NCI-H2227 treated with DMSO at 0.1 percent for 48 hours (cell line): ENCODE measurements around the gene SCARF2.
"Not testable (repeated sequence)": the region's sequence is repeated elsewhere in the genome, so short reads cannot be mapped to it uniquely, and the experiment has no call there.

ENCODE experiments used
- DNase-seq: peaks from one replicate; lab custom pipeline; 2025; lab: John Stamatoyannopoulos, UW

SCARF2 gene

DNA sequence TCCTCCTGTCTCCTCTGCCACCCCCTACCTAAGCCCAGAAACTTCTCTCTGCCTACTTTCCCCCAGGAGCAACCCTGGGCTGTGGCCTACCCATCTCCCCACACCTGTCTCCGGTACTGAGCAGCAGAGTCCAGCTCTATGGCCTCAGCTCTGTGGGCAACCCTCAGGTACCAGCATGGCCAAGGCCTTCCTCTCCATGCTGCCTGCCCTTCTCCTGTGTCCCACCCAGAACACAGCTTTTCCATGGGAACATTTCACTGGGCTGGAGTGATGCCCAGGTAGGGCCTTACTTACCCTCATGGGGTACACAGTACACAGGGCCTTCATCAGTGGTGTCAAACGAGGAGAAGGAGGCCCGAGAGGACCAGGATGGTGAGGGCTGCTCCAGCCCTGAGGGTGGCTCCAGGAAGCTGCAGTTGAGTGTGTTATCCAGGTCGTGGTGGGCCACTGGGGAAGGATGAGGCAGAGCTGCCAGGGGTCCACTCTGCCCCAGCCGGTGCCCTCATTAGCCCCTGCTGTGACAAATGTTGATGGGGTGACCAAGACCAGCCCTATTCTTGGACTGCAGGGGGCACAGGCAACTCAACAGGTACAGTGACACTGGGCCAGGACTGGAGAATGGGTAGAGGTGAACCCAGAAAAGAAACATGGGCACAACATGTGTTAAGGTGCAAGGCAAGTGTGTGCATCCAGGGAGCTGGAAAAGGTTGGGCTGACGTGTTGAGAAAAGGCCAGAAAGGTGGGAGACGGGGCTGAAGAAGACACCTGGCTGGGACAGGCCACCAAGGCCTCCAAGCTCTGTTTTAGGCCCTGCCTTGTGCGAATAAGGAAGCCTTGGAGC lies 10.3 kb downstream of the SCARF2 start:
- no peak for DNase-seq

DNA sequence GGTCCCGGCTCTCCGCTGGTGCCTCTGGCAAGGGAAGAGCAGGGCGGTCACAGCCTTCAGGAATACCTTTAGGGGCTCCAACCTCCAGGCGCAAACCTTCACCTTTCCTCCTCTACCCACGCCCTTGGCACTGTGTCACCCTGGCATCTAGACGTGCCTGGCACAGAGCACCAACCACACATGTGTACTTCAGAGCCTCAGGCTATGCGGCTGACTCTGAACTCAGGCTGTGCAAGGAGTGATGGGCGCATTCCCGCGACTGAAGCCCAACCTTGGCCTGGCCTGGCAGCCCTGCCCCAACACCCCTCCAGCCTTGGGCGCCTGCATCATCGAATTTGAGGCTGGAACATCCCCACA lies 11.4 kb downstream of the SCARF2 start:
- DNase-seq: no peak

DNA sequence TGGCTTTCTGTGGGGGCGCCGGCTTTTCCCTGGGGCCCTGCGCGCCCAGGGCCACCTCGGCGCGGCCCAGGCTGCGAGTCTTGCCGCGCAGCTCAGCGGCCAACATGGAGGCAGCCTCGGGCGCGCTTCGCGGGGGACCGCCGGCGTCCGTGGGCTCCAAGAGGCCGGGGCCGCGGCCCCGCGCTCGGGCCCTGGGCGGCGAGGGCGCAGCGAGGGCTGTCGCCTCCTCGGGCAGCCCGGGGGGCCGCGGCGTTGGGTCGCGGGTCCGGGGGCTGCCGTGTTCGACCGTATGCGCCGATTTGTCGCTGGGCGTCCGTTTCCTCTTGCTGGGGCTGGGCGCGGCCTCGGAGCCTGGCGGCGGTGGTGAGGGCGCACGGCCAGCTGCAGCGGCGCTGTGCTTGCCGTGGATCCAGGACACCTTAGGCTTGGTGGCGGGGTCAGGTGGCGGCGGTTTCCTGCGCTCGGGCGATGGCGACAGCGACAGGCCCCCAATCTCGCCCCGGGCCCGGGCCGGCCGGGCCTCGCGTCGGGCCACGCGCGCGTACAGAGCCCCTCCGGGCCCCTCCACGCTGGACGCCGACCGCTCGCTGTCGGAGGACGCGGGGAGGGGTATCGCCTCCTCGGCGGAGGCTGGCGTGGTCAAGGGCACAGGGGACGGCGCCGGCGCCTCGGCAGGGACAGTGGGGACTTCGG lies 11.9 kb downstream of the SCARF2 start:
- no peak for DNase-seq

DNA sequence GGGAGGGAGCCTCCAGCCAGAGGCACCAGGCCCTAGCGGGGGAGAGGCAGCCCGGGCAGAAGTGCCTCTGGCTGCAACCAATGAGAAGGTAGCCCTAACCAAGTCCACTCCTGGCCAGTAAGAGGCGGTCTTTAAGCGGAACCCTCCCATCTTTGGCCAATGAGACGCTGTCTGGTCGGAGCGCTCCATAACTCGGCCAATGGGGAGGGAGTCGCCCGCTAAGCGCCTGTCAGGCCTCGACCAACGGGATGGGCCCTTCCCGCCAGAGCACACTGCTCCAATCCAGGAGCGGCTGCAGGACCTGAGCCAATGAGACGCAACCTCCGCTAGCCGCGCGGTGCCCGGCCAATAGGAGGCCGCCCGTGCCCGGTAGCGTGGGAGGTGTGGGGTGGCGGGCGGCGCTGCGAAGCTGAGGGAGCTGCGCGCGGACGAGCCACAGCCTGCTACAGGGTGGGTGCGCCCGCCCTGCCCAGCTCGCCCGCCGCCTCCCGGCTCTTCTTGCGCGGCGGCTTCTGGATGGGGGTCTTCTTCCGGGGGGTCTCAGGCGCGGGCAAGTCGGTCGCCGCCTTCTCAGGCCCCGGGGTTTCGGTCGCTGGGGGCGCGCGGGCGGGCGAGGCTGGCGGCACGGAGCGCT lies 12.6 kb downstream of the SCARF2 start:
- DNase-seq: no peak

DNA sequence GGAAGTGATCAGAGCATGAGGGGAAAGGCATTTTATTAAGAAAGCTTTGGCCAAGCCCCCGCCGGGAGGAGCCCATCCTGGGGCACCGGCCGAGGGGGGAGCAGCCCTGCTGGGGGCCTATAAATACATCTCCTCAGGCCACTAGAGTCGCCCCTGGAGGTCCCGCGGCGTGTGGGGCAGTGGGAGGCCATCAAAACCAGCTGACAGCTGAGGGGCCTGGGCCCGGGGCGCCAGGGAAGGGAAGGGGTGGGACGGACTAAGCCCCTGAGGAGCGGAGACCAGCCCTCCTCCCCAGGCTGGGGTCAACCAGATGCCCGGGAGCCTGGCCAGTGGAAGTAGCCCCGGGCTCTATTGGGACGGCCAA lies 13.1 kb downstream of the SCARF2 start:
- DNase-seq: no peak

DNA sequence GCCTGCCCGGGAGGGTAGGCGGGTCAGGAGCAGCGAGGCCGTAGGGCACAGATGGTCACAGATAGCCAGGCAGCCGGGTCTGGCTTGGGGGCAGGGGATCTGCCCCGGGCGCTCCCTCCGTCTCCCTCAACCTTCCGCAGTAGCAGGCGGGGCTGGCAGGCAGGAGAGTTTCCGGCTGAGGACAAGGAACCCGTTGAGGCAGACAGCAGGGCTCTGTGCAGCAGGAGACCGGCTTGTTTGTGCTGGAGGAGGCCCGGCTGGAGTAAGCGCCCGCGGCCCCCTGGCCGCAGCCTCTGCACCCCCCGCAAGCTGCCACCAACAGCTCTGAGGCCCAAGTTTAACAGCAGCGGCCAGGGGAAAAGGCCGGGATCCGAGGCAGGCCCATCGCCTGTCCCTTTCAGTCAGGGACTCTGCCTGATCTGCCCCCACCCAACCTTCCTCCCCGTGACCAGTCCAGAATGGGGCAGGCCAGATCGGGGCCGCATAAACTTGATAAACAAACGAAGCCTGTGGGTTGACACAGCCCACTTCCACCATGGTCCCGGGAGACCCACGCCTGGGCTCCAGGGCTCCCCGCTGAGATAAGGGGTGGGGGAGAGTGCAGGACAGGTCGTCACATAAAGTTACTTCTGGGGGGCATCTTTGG lies 13.6 kb downstream of the SCARF2 start:
- DNase-seq: no peak

DNA sequence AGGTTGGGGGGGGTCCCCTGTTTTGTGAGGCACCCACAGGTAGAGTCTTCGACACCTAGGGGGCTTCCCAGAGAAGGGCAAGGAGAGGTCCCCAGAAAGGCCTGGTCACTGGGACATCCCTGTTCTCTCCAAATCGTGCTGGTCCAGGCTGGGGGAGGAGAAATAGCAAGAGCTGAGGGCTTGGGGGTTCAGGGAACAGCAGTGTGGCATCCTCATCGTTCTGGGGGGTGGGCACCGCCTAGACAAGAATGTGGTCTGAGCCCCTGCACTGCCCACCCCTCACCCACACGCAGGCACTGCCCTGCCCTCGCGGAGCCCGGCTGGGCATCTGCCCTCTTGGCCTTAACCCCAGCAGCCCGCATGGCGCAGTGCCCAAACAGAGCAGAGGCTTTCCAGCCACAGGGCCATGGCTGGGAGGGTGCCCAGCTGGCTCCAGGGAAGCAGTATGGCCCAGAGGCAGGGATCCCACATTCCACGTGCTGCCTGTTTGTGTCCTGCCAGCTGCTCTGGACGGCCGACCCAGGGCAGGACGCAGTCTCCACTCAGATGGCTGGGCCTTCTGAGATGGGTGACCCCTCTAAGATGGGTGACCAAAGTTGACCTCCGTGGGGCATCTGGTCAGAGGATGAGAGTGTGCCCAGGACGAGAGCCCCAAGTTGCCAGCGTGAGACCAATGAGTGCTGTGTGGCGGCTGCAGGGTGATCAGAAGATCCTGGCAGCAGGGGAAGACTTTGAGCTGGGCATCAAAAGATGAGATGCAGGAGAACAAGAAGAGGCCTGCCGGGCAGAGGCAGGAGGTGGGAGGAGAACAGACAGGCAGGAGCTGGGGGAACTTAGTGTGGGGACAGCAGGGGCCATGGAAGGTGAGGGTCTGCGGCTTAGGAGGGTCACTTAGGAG lies 14.4 kb downstream of the SCARF2 start:
- DNase-seq: no peak

DNA sequence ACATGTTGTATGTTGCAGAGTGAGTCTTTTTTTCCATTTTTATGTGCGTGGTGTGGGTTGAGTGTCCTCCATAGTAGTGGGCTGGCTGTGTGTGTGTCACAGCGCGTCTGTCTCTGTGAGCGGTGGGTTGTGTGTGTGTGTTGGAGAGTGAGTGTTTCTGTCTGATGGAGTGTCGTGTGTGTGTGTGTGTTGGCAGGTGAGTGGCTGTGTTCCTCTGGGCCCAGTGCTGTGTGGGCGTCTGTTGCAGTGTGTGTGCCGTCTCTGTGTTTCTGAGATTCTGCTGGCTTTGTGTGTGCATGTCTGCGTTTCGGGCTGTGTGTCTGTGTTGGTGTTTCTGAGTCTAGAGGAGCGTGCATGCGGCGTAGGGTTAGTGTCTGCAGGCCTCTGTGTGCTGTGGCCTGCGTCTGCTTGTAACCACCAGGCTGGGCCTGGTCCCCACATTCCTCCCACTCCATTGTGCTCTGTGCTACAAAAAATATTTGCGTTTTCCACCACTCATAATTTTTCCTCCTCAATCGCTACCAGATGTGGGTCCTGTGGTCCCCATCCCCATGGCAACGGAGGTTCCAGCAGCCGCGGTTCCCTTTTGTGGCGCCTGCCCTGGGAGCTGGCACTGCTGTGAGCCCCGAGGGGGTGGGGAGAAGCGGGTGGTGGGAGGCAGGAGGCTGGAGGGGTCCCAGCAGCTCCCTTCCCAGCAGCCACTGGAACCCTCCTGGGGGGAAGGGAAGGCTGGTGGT lies 15.2 kb downstream of the SCARF2 start:
- no peak for DNase-seq

DNA sequence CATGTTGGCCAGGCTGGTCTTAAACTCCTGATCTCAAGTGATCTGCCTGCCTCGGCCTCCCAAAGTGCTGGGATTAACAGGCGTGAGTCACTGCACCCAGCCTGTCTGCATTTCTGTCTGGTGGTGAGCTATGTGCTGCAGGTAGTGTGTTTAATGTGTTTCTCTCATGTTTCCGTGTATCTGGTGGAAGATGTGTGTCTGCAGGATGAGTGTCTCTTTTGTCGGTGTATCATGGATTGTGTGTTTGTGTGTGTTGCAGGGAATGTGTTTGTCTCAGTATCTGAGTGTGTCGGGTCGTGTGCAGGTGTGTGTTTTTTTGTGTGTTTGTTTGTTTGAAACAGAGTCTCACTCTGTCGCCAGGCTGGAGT lies 16.1 kb downstream of the SCARF2 start:
- DNase-seq: no peak

DNA sequence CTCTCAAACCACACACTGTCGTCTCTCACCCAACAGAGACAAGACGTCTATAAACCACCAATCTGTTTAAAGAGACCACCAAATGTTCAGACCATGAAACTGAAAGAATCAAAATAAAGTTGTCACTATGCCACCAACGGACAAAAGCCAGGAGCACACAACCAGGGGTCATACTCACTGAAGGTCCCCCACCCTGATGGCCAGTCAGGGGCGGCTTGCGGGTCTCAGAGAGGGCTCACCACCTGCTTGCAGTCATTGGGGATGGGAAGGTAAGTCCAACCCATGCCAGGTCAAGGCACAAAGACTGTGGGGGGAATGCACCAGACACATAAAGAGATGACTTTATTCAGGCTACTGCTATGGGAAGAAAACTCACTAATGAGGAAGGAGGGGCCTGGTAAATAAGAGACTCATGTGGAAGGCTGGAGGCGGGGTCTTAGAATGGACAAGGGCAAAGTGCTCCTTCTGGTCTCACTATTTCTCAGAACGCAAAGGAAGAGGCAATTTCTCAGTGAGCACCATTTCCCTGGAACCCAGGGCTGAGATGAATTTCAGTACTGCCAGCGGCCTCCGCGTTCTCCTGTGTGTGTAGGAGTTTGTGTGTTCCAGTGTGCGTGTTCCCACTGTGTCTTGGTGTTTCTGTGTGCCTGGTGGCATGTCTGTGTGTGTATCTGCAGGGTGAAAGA lies 17.3 kb downstream of the SCARF2 start:
- DNase-seq: no peak

DNA sequence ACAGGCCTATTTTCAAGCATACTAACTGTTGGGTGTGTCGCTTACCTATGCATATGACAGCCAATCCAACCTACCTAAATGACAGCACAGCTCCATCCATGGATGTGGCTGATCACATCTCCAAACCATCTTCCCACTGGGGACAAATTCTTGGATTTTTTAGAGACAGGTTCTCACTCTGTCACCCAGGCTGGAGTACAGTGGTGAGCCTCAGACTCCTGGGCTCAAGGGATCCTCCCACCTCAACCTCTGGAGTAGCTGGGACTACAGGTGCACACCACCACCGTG lies 18.0 kb downstream of the SCARF2 start:
- DNase-seq: no peak

DNA sequence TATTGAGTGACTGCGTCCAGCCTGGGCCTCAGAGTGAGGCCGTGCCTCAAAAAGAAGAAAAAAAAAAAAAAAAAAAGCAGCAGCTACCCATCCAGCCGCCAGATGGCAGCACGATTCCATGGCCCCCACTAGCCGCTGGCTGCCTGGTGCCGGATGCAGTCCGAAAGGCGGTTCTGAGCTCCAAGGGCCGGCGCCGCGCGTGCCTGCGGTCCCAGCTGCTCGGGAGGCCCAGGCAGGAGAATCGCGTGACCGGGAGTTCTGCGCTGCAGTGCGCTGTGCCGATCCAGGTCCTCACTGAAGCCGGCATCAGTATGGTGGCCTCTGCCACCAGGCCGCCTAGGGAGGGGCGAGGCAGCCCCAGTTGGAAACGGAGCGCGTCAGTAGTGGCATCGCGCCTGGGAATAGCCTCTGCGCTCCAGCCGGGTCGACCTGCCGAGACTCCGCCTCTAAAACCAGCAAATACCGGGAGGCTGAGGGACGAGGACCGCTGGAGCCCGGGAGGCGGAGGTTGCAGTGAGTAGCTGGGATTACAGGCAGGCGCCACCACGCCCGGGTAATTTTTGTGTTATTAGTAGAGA lies 19.3 kb downstream of the SCARF2 start:
- peak; percentile 90 for DNase-seq

DNA sequence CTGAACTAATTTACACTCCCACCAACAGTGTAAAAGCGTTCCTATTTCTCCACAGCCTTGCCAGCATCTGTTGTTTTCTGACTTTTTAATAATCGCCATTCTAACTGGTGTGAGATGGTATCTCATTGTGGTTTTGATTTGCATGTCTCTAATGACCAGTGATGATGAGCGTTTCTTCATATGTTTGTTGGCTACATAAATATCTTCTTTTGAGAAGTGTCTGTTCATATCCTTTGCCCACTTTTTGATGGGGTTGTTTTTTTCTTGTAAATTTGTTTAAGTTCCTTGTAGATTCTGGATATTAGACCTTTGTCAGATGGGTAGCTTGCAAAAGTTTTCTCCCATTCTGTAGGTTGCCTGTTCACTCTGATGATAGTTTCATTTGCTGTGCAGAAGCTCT lies 21.9 kb downstream of the SCARF2 start:
- not testable (repeated sequence) for DNase-seq

DNA sequence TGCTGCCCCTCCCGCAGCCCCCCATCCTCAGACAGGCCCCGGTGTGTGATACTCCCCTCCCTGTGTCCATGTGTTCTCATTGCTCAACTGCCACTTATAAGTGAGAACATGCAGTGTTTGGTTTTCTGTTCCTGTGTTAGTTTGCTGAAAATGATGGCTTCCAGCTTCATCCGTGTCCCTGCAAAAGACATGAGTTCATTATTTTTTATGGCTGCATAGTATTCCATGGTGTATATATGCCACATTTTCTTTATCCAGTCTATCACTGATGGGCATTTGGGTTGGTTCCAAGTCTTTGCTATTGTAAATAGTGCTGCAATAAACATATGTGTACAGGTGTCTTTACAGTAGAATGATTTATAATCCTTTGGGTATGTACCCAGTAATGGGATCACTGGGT lies 22.4 kb downstream of the SCARF2 start:
- not testable (repeated sequence) for DNase-seq

DNA sequence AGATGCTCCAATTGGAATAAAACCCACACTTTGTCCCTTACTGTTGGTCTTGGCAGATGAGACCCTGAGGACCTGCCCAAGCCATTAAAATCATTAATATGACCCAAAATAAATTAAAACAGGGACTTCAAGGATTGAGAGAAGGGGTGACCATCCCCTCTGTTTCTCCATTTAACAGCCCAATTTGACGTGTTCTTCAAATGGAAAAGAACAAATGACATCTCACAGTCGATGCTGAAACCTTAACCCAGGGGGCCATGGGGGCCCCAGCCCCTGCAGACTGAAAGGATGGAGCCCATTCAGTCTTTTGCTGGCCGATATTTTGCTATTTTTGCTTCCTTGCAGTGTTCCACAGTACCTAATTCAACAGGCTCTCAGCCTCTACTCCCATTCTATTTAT lies 23.2 kb downstream of the SCARF2 start:
- DNase-seq: no peak

DNA sequence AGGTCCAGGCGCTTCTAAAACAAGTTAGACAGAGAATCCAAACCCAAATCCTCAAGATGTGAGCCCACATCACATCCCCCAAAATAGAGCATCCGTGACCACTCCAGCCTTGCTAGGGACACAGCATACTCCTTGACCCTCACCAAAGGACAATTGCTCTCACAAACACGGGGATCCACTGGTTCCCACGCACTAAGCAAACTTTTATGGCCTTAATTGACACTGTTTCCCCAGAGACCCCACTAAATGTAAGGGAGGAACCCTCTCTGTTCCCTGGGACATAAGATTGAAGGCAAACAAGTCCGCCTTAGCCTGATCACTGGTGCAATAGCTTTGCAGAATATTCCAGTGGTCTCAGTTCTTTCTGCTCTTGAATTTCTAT lies 23.6 kb downstream of the SCARF2 start:
- DNase-seq: no peak

DNA sequence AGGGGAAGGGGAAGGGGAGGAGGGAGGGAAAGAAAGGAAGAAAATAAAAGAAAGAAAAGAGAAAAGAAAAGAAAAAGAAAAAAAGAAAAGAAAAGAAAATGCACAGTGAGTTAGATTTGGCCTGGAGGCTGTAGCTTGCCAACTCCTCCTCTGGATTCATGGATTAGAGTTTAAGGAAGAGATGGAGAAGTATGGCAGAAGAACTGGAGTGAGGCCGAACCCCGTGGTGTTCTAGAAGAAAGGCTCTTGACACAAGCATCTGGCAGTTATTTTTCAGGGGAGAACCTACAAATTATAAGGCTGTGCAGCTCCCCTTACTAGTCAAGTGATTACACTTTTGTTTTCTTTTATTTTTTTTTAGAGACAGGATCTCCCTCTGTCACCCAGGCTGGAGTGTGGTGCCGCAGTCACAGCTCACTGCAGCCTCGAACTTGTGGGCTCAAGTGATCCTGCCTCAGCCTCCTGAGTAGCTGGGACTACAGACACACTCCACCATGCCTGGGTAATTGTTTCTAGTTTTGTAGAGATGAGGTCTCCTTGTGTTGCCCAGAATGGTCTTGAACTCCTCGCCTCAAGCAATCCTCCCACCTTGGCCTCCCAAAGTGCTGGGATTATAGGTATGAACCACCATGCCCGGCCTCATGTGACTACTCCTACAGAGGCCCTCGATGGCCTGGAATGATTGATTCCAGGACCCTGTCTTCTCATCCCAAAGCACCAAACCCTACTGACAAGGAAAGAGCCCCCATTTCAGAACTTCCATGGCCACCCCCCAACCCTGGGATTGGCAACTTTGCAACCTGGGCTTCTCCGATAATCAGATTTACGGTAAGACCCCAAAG lies 24.2 kb downstream of the SCARF2 start:
- DNase-seq: no peak

DNA sequence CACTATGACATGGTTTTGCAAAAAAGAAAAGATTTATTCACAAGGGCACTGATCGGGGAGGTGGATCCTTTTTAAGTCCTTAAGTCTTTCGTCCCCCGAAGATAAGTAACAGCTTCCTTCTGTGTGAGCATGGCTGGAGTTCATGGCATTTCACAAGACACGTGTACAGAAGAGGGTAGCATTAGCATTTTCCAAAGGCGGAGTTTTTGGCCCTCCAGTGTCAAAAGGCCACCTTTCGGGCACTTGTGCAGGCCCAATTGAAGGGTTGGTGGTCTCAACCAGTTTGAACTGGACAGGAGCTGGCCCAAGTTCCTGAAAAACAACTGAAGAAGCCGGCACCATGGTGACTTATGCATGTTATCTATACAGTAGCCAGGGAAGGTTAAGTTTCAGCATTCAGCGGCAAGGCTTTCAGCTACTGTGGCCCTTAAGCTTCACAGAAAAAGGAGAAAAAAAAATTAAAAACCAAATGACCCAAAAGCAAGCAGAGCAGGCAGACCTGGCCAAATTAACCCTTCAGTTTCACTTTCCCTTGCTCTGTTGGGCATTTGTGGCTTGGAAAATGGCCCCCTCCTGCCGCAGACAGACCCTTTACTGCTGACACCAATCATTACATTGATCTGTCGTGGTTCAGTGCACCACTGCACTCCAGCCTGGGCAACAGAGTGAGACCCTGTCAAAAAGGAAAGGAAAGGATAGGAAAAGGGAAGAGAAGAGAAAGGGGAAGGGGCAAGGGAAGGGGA lies 25.0 kb downstream of the SCARF2 start:
- DNase-seq: no peak

DNA sequence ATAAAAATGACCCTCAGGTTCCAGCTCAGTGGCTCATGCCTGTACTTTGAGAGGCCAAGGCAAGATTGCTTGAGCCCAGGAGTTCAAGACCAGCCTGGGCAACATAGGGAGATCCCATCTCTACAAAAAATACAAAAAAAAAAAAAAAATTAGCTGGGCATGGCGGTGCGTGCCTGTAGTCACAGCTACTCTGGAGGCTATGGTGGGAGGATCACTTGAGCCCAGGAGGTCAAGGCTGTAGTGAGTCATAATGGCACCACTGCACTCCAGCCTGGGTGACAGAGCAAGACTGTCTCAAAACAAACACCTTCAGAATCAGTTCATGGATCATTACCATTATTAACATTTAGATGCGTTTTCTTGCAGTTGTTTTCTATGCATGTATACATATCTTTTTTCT lies 28.2 kb downstream of the SCARF2 start:
- DNase-seq: not testable (repeated sequence)
